HCT116 (cell line): ENCODE data around the gene EXOSC7. TPM values are rescaled to one million over a fixed set of nuclear protein-coding genes. Genes with fewer than 3 reads are reported as not detected.

Experiments
- ATAC-seq: fragments of 200-7000 bp; cut with Tn5 transposase; 2 replicates; pipeline ENCODE4 v1.9.1; 2020; ENCODE audit warnings: mild to moderate bottlenecking, moderate library complexity
- BruUV-seq: library from RNA; stranded (reverse); fragments of 400-500 nt; replicated peaks from 2 replicates; lab custom pipeline; 2021; lab: Mats Ljungman, UMichigan
- CTCF ChIA-PET: fragments of 300-600 bp; sonication (Branson Sonifier 250); formaldehyde crosslinking; loops from one replicate; lab custom pipeline; 2021; ENCODE audit warnings: antibody characterized with exemption; lab: Charles Lee
- POLR2A ChIA-PET: fragments of 300-600, 350-600 bp; sonication (Branson Sonifier 250); formaldehyde crosslinking; loops from one replicate; lab custom pipeline; 2021; ENCODE audit warnings: antibody characterized with exemption; lab: Charles Lee
- RAD21 ChIA-PET, 2 experiments: fragments of 300-600 bp; sonication (Branson Sonifier 250); formaldehyde crosslinking; loops; one replicate each; lab custom pipeline; 2023; ENCODE audit warnings: low total read pairs in 2 of 2; ENCODE audit not compliant: uncharacterized antibody in 2 of 2, unreplicated experiment in 2 of 2, low non-redundant PET in 1 of 2; lab: Charles Lee
- DNase-seq: peaks from one replicate; pipeline ENCODE4 v3.0.0-alpha.2; 2010; ENCODE audit warnings: low read depth, low spot score
- H2AFZ ChIP-seq: fragments of 200-600 bp; shearing (Covaris generic), sonication (generic); 2 replicates; pipeline ENCODE4 v1.6.1; 2017; ENCODE audit warnings: low read depth, mixed run types, mixed read lengths, antibody characterized with exemption, low read length; ENCODE audit not compliant: poor library complexity, severe bottlenecking
- H3K27ac ChIP-seq: 2 replicates; pipeline ENCODE4 v1.5.1; 2012; ENCODE audit warnings: low read depth, low read length
- H3K27me3 ChIP-seq: fragments of 200-600 bp; sonication (generic); 2 replicates; pipeline ENCODE4 v1.6.1; 2016; ENCODE audit warnings: mixed run types, low read length, mixed read lengths; ENCODE audit not compliant: insufficient read depth
- H3K36me3 ChIP-seq, 2 experiments: fragments of 200-500 bp in 1 of 2; fragments of 200-600 bp in 1 of 2; sonication (Bioruptor generic) in 1 of 2; sonication (generic) in 1 of 2; 2 replicates each; pipeline versions ENCODE4 v1.5.1 to v1.6.1; 2014 to 2016; ENCODE audit warnings: low read length in 2 of 2, inconsistent platforms in 1 of 2, mixed read lengths in 1 of 2, mixed run types in 1 of 2; ENCODE audit not compliant: insufficient read depth in 2 of 2, control insufficient read depth in 1 of 2
- H3K4me1 ChIP-seq, 2 experiments: fragments of 200-600 bp in 1 of 2; sonication (generic) in 1 of 2; 2 replicates each; pipeline versions ENCODE4 v1.5.1 to v1.6.1; 2012 to 2017; ENCODE audit warnings: low read length in 2 of 2, inconsistent platforms in 1 of 2, mild to moderate bottlenecking in 1 of 2, mixed read lengths in 1 of 2, mixed run types in 1 of 2, moderate library complexity in 1 of 2; ENCODE audit not compliant: insufficient read depth in 2 of 2, control insufficient read depth in 1 of 2
- H3K4me2 ChIP-seq: fragments of 200-600 bp; sonication (generic); 2 replicates; pipeline ENCODE4 v1.6.1; 2017; ENCODE audit warnings: mixed run types, low read length, mixed read lengths
- H3K4me3 ChIP-seq, 2 experiments: fragments of 200-600 bp in 1 of 2; sonication (generic) in 1 of 2; replicated peaks in 1 of 2; 2 replicates each; pipeline ENCODE4 v1.5.1; 2011 to 2016; ENCODE audit warnings: low read length in 2 of 2, control low read depth in 1 of 2, low read depth in 1 of 2, mild to moderate bottlenecking in 1 of 2, mixed read lengths in 1 of 2, mixed run types in 1 of 2
- H3K79me2 ChIP-seq: fragments of 200-600 bp; sonication (generic); 2 replicates; pipeline ENCODE4 v1.6.1; 2017; ENCODE audit warnings: mild to moderate bottlenecking, mixed run types, low read length, moderate library complexity, mixed read lengths; ENCODE audit not compliant: insufficient read depth
- H3K9ac ChIP-seq: fragments of 200-600 bp; sonication (generic); 2 replicates; pipeline ENCODE4 v1.6.1; 2016; ENCODE audit warnings: low read length, mixed read lengths
- H3K9me2 ChIP-seq: fragments of 200-600 bp; sonication (generic), shearing (Covaris generic); 2 replicates; pipeline ENCODE4 v1.6.1; 2017; ENCODE audit warnings: mixed run types, mild to moderate bottlenecking, moderate library complexity; ENCODE audit not compliant: insufficient read depth
- H3K9me3 ChIP-seq, 2 experiments: fragments of 200-500 bp in 1 of 2; fragments of 200-600 bp in 1 of 2; sonication (Bioruptor generic) in 1 of 2; sonication (generic) in 1 of 2; 2 replicates each; pipeline ENCODE4 v1.6.1; 2014 to 2017; ENCODE audit warnings: low read length in 2 of 2, mixed read lengths in 2 of 2, inconsistent platforms in 1 of 2, low read depth in 1 of 2, mild to moderate bottlenecking in 1 of 2, mixed run types in 1 of 2, moderate library complexity in 1 of 2; ENCODE audit not compliant: control insufficient read depth in 1 of 2, insufficient read depth in 1 of 2
- H4K20me1 ChIP-seq: fragments of 200-600 bp; sonication (generic), shearing (Covaris generic); 2 replicates; pipeline ENCODE4 v1.6.1; 2017; ENCODE audit warnings: mixed run types, mild to moderate bottlenecking, moderate library complexity; ENCODE audit not compliant: insufficient read depth
- ATF3 ChIP-seq: IDR thresholded peaks from 2 replicates; pipeline ENCODE4 v1.6.1; 2012
- CEBPB ChIP-seq: IDR thresholded peaks from 2 replicates; pipeline ENCODE4 v1.6.1; 2012; ENCODE audit warnings: low read depth
- EZH2 ChIP-seq: fragments of 200-600 bp; sonication (generic); IDR thresholded peaks from 2 replicates; pipeline ENCODE4 v1.6.1; 2017; ENCODE audit warnings: antibody characterized with exemption, mixed run types
- JUND ChIP-seq: IDR thresholded peaks from 2 replicates; pipeline ENCODE4 v1.6.1; 2012
- MAX ChIP-seq: IDR thresholded peaks from 2 replicates; pipeline ENCODE4 v1.6.1; 2012
- RAD21 ChIP-seq: IDR thresholded peaks from 2 replicates; pipeline ENCODE4 v1.6.1; 2012; ENCODE audit warnings: low read depth, mild to moderate bottlenecking
- REST ChIP-seq: IDR thresholded peaks from 2 replicates; pipeline ENCODE4 v1.6.1; 2012; ENCODE audit warnings: low read depth
- SIN3A ChIP-seq: IDR thresholded peaks from 2 replicates; pipeline ENCODE4 v1.6.1; 2012; ENCODE audit warnings: low read depth
- YY1 ChIP-seq: IDR thresholded peaks from 2 replicates; pipeline ENCODE4 v1.6.1; 2011; ENCODE audit warnings: low read length, low read depth, moderate library complexity, mild to moderate bottlenecking; ENCODE audit not compliant: insufficient replicate concordance; ENCODE audit errors: extremely low read depth
- intact Hi-C: fragments of 100-400 bp; cut with micrococcal nuclease; formaldehyde crosslinking; loops from 2 replicates; pipeline ENCODE4 v1.10.0; 2022
- total RNA-seq: library from RNA; stranded (reverse); gene quantifications from one replicate; pipeline ENCODE4 v1.2.1, GENCODE V29; 2021; ENCODE audit not compliant: unreplicated experiment

EXOSC7 gene
- total RNA-seq, 1 experiment from 2014 or later = 72.6 TPM

GRCh38 chr3:44969828-44970179, 6.2 kb upstream of the EXOSC7 start:
- ChIA-PET RAD21 (no interaction called here), POLR2A (no interaction called here), CTCF (no interaction called here)
- H3K79me2 ChIP-seq = peaks cover 92% of the 10 kb centered on the region
- H3K36me3 ChIP-seq = no peaks in the 10 kb centered on the region
- H3K27me3 ChIP-seq = no peaks in the 10 kb centered on the region
- peaks cover 43 to 60% of the 10 kb centered on the region in 2 experiments for H3K4me1 ChIP-seq
- H3K4me2 ChIP-seq = no peak overlapping the region
- H3K4me3 ChIP-seq = no peak overlapping the region
- ATAC-seq (no peak), DNase-seq (no peak)
- no peak overlapping the region for H3K9ac ChIP-seq
- no peaks in the 10 kb centered on the region for H4K20me1 ChIP-seq
- no TSS peak for BruUV-seq
- no peaks in the 10 kb centered on the region for H3K9me2 ChIP-seq
- H3K27ac ChIP-seq = no peak overlapping the region
- intact Hi-C loops = loop anchor here (10.0 kb wide), 1 partner anchor 205 kb away; the partner anchor contains the start of genes KIAA1143 and KIF15
- H2AFZ ChIP-seq = no peak overlapping the region
- H3K9me3 ChIP-seq = no peaks in the 10 kb centered on the region
- TF ChIP-seq SIN3A (no peak), CEBPB (no peak)

- no TSS peak for BruUV-seq
- H3K9me3 ChIP-seq = no peaks in the 10 kb centered on the region
- H3K4me2 ChIP-seq = no peak overlapping the region
- RAD21 ChIA-PET = no interaction called here
- no peaks in the 10 kb centered on the region for H3K9me2 ChIP-seq
- H3K9ac ChIP-seq = no peak overlapping the region
- no peak overlapping the region for H2AFZ ChIP-seq
- DNase-seq (no peak), ATAC-seq (no peak)
- H3K27me3 ChIP-seq = no peaks in the 10 kb centered on the region
- peaks cover 90% of the 10 kb centered on the region for H3K79me2 ChIP-seq
- no peaks in the 10 kb centered on the region for H3K36me3 ChIP-seq
- peaks cover 38 to 50% of the 10 kb centered on the region in 2 experiments for H3K4me1 ChIP-seq
- CTCF ChIA-PET = no interaction called here
- no peaks in the 10 kb centered on the region for H4K20me1 ChIP-seq
- no peak for TF ChIP-seq SIN3A
- no peak for TF ChIP-seq REST
- no peak for TF ChIP-seq ATF3
- TF ChIP-seq EZH2 = no peak
- TF ChIP-seq MAX = no peak
- TF ChIP-seq RAD21 = no peak
- no peak for TF ChIP-seq JUND
- TF ChIP-seq YY1 = no peak
- intact Hi-C loops = no loop called here
- POLR2A ChIA-PET = no interaction called here
- no peak overlapping the region for H3K27ac ChIP-seq
- H3K4me3 ChIP-seq = no peak overlapping the region
These were observed 5.0 kb upstream of the EXOSC7 start for GRCh38 chr3:44970926-44971490.
